Prostate gland (tissue), 1 donor: ENCODE data around the gene TLE5.

ENCODE experiments used
- POLR2A ChIP-seq: fragments of 450-650 bp; IDR thresholded peaks from one replicate; pipeline ENCODE4 v1.6.1; 2016; ENCODE audit warnings: antibody characterized with exemption, mild to moderate bottlenecking
- POLR2AphosphoS5 ChIP-seq: sonication (generic); formaldehyde crosslinking; IDR thresholded peaks from one replicate; pipeline ENCODE4 v1.6.1; 2017; ENCODE audit warnings: antibody characterized with exemption

- TF ChIP-seq POLR2A (no peak), POLR2AphosphoS5 (no peak)
Observed at GRCh38 chr19:3031607-3031867, 30.8 kb downstream of the TLE5 start.
